HEK293 (cell line): Measurements from ENCODE around the gene SUCNR1.

ENCODE experiments used
- CTCF ChIP-seq: fragments of 450-650 bp; formaldehyde crosslinking; IDR thresholded peaks from 2 replicates; pipeline ENCODE4 v1.5.1; 2016; ENCODE audit warnings: missing biosample characterization, missing genetic modification characterization
- PATZ1 ChIP-seq: fragments of 450-650 bp; formaldehyde crosslinking; IDR thresholded peaks from 2 replicates; pipeline ENCODE4 v1.5.1; 2016; ENCODE audit warnings: missing biosample characterization, missing genetic modification characterization
- PRDM6 ChIP-seq: fragments of 450-650 bp; formaldehyde crosslinking; IDR thresholded peaks from 2 replicates; pipeline ENCODE4 v1.5.1; 2017; ENCODE audit warnings: missing biosample characterization, missing genetic modification characterization
- SCRT2 ChIP-seq: fragments of 450-650 bp; formaldehyde crosslinking; IDR thresholded peaks from 2 replicates; pipeline ENCODE4 v1.5.1; 2016; ENCODE audit warnings: missing biosample characterization, missing genetic modification characterization
- SP2 ChIP-seq: fragments of 450-650 bp; formaldehyde crosslinking; IDR thresholded peaks from 2 replicates; pipeline ENCODE4 v1.5.1; 2016; ENCODE audit warnings: missing biosample characterization, missing genetic modification characterization
- TRIM28 ChIP-seq: IDR thresholded peaks from 2 replicates; pipeline ENCODE4 v1.6.1; 2011; ENCODE audit warnings: low read length, control low read depth, borderline replicate concordance
- ZNF155 ChIP-seq: fragments of 450-650 bp; formaldehyde crosslinking; IDR thresholded peaks from 2 replicates; pipeline ENCODE4 v1.5.1; 2016; ENCODE audit warnings: missing biosample characterization, missing genetic modification characterization
- ZNF324 ChIP-seq: fragments of 450-650 bp; formaldehyde crosslinking; IDR thresholded peaks from 2 replicates; pipeline ENCODE4 v1.5.1; 2016; ENCODE audit warnings: missing biosample characterization, missing genetic modification characterization
- ZNF416 ChIP-seq: fragments of 450-650 bp; formaldehyde crosslinking; IDR thresholded peaks from 2 replicates; pipeline ENCODE4 v1.5.1; 2016; ENCODE audit warnings: missing biosample characterization, missing genetic modification characterization
- ZNF621 ChIP-seq: fragments of 450-650 bp; formaldehyde crosslinking; IDR thresholded peaks from 2 replicates; pipeline ENCODE4 v1.5.1; 2017; ENCODE audit warnings: missing biosample characterization, missing genetic modification characterization
- ZNF639 ChIP-seq: fragments of 450-650 bp; formaldehyde crosslinking; IDR thresholded peaks from 2 replicates; pipeline ENCODE4 v1.5.1; 2016; ENCODE audit warnings: missing biosample characterization, missing genetic modification characterization
- ZNF704 ChIP-seq: fragments of 450-650 bp; formaldehyde crosslinking; IDR thresholded peaks from 2 replicates; pipeline ENCODE4 v1.5.1; 2016; ENCODE audit warnings: missing biosample characterization, missing genetic modification characterization
- ZNF830 ChIP-seq: fragments of 450-650 bp; IDR thresholded peaks from 2 replicates; pipeline ENCODE4 v1.5.0; 2018; ENCODE audit warnings: missing biosample characterization, missing genetic modification characterization, low read depth, mild to moderate bottlenecking, moderate library complexity
- TF ChIP-seq, protein P1 (sequence below): fragments of 450-650 bp; formaldehyde crosslinking; IDR thresholded peaks from 2 replicates; pipeline ENCODE4 v1.5.1; 2016; ENCODE audit warnings: missing biosample characterization, missing genetic modification characterization

DNA sequence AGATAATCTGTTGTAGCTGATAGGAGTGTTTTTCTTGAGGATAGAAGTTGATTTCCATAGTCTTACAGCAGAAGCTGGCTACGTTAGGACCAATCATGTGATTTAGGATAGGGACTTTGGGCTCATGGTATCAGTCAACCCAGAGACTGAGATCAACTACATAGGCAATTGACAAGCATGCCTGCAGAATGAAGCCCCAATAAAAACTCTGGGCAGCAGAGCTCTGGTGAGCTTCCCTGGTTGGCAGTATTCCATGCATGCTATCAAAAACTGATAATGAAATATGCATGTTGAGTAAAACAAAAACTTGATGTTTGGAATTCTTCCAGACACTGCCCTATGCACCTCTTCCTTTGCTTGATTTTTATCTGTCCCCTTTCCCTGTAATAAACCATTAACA is 38.0 kb downstream of the SUCNR1 start:
- TF ChIP-seq PRDM6 (tag by site-specific recombination) = no peak
- no peak for TF ChIP-seq SCRT2
- no peak for TF ChIP-seq ZNF155 (tag by site-specific recombination)
- no peak for TF ChIP-seq ZNF830 (tag by site-specific recombination)
- no peak for TF ChIP-seq CTCF
- TF ChIP-seq ZNF416 = no peak
- no peak for TF ChIP-seq SP2 (tag by site-specific recombination)
- no peak for TF ChIP-seq TRIM28
- TF ChIP-seq, protein P1, sequence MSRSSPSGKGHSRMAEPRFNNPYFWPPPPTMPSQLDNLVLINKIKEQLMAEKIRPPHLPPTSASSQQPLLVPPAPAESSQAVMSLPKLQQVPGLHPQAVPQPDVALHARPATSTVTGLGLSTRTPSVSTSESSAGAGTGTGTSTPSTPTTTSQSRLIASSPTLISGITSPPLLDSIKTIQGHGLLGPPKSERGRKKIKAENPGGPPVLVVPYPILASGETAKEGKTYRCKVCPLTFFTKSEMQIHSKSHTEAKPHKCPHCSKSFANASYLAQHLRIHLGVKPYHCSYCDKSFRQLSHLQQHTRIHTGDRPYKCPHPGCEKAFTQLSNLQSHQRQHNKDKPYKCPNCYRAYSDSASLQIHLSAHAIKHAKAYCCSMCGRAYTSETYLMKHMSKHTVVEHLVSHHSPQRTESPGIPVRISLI (tag by site-specific recombination) = no peak
- TF ChIP-seq ZNF639 (tag by site-specific recombination) = no peak
- no peak for TF ChIP-seq ZNF704 (tag by site-specific recombination)
- TF ChIP-seq ZNF324 (tag by site-specific recombination) = no peak
- no peak for TF ChIP-seq ZNF621 (tag by site-specific recombination)
- no peak for TF ChIP-seq PATZ1 (tag by site-specific recombination)
